ENCODE results near the gene APPL2. TPM values are rescaled to one million over a fixed set of nuclear protein-coding genes. Genes with fewer than 3 reads are reported as not detected.

The APPL2 gene, protein sequence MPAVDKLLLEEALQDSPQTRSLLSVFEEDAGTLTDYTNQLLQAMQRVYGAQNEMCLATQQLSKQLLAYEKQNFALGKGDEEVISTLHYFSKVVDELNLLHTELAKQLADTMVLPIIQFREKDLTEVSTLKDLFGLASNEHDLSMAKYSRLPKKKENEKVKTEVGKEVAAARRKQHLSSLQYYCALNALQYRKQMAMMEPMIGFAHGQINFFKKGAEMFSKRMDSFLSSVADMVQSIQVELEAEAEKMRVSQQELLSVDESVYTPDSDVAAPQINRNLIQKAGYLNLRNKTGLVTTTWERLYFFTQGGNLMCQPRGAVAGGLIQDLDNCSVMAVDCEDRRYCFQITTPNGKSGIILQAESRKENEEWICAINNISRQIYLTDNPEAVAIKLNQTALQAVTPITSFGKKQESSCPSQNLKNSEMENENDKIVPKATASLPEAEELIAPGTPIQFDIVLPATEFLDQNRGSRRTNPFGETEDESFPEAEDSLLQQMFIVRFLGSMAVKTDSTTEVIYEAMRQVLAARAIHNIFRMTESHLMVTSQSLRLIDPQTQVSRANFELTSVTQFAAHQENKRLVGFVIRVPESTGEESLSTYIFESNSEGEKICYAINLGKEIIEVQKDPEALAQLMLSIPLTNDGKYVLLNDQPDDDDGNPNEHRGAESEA
- 10 to 100 TPM; 13.9 to 17.2 TPM for total RNA-seq

DNA sequence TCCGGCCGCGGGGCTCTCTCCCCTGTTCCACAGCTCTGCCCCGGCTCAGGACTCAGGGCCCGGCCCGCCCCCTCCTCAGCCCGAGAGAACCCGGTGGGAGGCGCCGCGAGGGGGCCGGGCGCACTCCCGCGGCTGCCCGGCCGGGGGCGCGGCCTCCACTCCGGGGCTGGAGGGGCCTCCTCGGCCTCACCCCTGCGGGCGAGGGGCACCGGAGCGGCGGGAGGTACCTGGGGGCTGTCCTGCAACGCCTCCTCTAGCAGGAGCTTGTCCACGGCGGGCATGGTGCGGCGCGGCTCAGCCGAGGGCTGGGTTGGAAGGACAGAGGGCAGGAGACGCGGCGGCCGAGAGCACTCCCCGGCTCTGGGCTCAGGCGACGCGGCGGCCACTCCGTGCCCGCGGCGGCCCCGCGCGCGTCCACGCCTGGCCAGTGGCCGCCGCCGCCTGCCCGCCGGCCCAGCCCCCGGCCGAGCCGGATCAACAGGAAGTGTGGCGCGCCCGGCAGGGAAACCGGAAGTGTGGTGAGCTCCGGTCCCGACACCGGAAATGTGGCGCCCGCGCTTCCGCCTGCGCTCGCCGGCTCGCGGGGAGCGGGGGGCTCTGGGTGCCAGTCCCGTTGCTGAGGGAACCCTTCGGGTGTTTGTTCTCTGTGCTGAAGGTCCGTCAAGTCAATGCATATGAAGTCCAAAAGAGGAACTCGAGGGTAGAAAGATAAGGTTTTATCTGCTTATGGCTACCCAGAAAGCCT lies at the start of gene APPL2:
APPL2 (minus strand) TSS at position 443 of the 745 bp plus-strand sequence; CDS start at position 281, 162 bp downstream.
- Mint-ChIP-seq H3K36me3 (ENCODE audit: low read depth) (no peaks in the 10 kb centered on the region), H3K4me1 (peaks cover 41% of the 10 kb centered on the region), H3K27ac (peak within 1 kb of the TSS; percentile 86), H3K9me3 (ENCODE audit: low read depth) (no peaks in the 10 kb centered on the region), H3K27me3 (no peaks in the 10 kb centered on the region), H3K4me3 (peak within 1 kb of the TSS; percentile 85)
- intact Hi-C loops (cut with DNase I, micrococcal nuclease) = loop anchor here (1.0 to 10.0 kb wide), 9 partner anchors 8 to 1539 kb away; partner anchors contain the start of genes C12orf75 (in 1 of the 2), NFYB (in 1 of the 2), POLR3B (in 1 of the 2) and RIC8B (in 1 of the 2)
- DNase-seq (peak; percentile 87), ATAC-seq (peak; percentile 84)
- CTCF ChIA-PET = interaction anchor here (0.6 to 2.5 kb wide), 5 partner anchors 9 to 744 kb away, joined by 3 to 8 read pairs (median 6); no protein-coding TSS in a partner anchor
- POLR2A ChIA-PET = interaction anchor here (1.2 kb wide), 1 partner anchor 12 kb away, joined by 3 read pairs; no protein-coding TSS in a partner anchor

DNA sequence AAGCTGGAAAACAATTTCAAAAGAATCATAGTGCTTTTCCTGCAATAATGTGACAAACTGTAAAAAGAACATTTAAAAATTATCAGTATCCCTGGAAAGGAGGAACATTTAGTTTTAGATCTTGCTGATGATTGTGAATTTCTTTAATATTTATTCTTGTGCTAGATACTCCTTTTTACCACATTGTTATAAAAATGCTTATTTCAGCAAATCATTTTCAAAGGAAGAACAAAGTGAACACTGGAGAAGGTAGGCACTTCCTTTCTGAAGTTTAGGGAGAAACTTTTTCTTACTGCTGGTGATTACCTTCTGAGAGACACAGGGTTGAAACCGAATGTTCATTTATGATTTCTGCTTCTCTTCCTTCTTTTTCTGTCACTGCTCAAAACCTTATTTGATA lies 49.4 kb upstream of the APPL2 start:
- no peaks in the 10 kb centered on the region for H3K36me3 Mint-ChIP-seq (ENCODE audit: low read depth)
- peaks cover 10% of the 10 kb centered on the region for H3K27me3 Mint-ChIP-seq
- H3K4me1 Mint-ChIP-seq = no peaks in the 10 kb centered on the region
- intact Hi-C loops (cut with DNase I, micrococcal nuclease) = no loop called here
- DNase-seq = no peak
- ATAC-seq = no peak
- ChIA-PET POLR2A (no interaction called here), CTCF (no interaction called here)
- no peak overlapping the region for H3K27ac Mint-ChIP-seq
- H3K9me3 Mint-ChIP-seq (ENCODE audit: low read depth) = no peaks in the 10 kb centered on the region
- no peak overlapping the region for H3K4me3 Mint-ChIP-seq

DNA sequence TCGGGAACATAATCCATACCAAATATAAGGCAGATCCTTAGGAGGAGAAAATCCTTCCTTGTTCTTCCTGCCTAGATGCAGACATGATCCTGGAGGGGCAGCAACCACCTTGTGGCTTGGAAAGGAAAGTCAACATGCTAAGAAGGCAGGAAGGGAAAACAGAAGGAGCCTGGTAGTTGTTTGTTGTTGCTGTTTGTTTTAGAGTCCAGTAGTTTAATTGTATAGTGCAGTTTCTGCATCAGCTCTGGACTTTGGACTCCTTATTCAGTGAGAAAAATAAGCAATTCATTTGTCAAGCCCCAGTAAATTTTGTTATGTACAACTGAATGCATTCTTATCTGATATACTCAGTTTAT lies 45.7 kb upstream of the APPL2 start:
- Mint-ChIP-seq H3K4me3 (no peak overlapping the region), H3K9me3 (ENCODE audit: low read depth) (no peaks in the 10 kb centered on the region), H3K36me3 (ENCODE audit: low read depth) (no peaks in the 10 kb centered on the region), H3K27ac (no peak overlapping the region), H3K27me3 (peaks cover 10% of the 10 kb centered on the region), H3K4me1 (no peaks in the 10 kb centered on the region)
- intact Hi-C loops (cut with DNase I, micrococcal nuclease) = no loop called here
- CTCF ChIA-PET = interaction anchor here (0.7 kb wide), 1 partner anchor 75 kb away, joined by 3 read pairs; no protein-coding TSS in a partner anchor
- DNase-seq = no peak
- ATAC-seq = no peak
- POLR2A ChIA-PET = no interaction called here

DNA sequence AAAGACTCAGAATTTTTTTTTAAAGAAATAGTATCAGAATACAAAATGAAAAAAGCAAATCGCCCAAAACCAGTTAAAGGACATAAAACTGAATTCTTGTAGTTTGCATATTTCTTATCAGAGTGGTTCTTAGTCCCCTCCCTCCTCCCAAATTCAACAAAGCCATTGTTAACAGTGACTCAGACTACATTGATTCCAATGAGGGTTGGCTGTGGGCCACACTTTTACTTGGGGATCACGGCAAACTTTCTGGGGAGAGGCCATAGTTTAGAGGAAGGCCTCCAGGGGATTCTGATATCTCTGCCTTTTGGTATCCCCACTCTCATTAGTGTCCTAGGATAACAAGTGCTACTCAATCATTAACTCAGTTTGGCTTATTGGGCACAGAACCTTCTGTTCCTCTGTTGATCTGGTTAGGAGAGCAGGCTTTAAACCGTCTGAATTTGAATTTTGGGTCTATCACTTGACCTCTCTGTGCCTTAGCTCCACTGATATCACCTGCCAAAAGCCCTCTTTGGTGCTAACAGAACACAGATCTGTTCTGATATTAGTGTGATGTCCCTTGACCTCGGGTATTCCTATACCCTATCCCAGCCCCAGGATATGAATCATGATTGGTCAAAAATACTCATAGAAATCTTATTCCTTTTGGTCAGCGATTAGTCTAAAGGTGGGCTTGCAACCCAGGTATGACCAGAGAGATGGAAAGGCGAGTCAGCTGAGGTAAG lies 45.2 kb upstream of the APPL2 start:
- CTCF ChIA-PET = interaction anchor here (0.7 kb wide), 1 partner anchor 74 kb away, joined by 3 read pairs; no protein-coding TSS in a partner anchor
- POLR2A ChIA-PET = no interaction called here

DNA sequence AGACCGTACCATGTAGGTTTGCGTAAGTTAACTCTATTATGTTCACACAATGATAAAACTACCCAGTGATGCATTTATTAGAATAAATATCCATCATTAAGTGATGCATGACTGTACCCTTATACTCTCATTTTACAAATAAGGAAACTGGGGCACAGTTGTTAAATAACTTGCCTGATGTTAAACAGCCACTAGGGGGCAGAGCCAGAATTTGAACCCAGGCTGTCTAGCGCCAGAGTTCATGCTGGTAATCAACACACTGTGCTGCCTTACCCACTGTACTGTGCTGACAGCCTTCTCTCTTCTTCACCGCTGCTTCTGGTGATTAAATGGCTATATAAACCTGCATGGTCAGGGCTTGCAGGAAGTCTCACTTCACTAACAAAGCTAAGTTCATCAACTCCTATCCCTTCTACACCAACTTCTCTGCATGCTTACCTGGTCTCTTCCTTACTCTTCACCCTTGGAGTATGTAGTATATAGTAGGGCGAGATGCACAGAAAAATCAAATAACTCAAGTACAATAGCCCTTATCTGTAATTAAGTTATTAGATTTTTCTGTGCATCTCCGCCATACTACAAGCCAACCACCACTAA lies 43.6 kb upstream of the APPL2 start:
- Mint-ChIP-seq H3K4me1 (peaks cover 3% of the 10 kb centered on the region), H3K27me3 (peaks cover 5% of the 10 kb centered on the region), H3K36me3 (ENCODE audit: low read depth) (no peaks in the 10 kb centered on the region), H3K9me3 (ENCODE audit: low read depth) (no peaks in the 10 kb centered on the region), H3K4me3 (no peak overlapping the region), H3K27ac (no peak overlapping the region)
- CTCF ChIA-PET = interaction anchor here (1.0 kb wide), 2 partner anchors 103 to 105 kb away, joined by 5 read pairs; no protein-coding TSS in a partner anchor
- POLR2A ChIA-PET = no interaction called here
- DNase-seq (peak; percentile 59), ATAC-seq (peak; percentile 60)
- intact Hi-C loops (cut with DNase I, micrococcal nuclease) = loop anchor here (1.0 kb wide), 1 partner anchor 104 kb away; no protein-coding TSS in a partner anchor

More for the DNA sequence above, 45.2 kb upstream of the APPL2 start:
- intact Hi-C loops (cut with DNase I, micrococcal nuclease) = no loop called here
- Mint-ChIP-seq H3K4me3 (no peak overlapping the region), H3K27ac (no peak overlapping the region), H3K9me3 (ENCODE audit: low read depth) (no peaks in the 10 kb centered on the region), H3K27me3 (peaks cover 9% of the 10 kb centered on the region), H3K4me1 (peaks cover 3% of the 10 kb centered on the region), H3K36me3 (ENCODE audit: low read depth) (no peaks in the 10 kb centered on the region)
- DNase-seq = no peak
- no peak for ATAC-seq

DNA sequence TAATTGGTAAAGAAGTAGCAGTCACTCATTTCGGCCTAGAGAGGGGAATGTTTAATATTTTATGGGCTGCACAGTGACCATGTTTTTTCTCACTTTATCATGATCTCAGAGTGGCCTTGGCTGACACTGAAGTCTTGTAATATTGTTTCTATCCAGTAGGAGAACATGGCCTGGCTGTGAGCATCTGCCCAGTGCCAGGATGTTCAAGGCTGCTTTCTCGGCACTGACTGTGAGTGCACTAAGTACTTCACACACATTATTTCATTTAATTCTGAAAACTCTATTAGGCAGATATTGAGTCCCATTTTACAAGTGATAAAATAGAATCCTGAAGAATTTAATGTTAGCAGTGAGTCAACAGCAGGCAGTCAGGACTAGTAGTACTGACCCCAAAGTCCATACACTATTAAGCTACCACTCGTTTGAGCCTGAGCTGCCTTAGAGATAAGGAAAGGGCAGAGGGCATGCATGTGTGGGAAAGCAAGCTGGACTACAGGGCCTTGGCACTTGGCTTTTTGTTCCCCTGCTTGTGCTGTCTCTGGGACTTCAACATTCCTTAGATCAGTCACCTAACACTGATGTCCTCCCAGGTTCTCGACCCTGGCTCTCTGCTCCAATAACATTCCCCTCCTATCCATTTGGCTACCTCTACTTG lies 42.2 kb upstream of the APPL2 start:
- H3K9me3 Mint-ChIP-seq (ENCODE audit: low read depth) = no peaks in the 10 kb centered on the region
- ChIA-PET POLR2A (no interaction called here), CTCF (interaction anchor here (0.7 to 1.5 kb wide), 2 partner anchors 105 to 1179 kb away, joined by 3 to 4 read pairs; no protein-coding TSS in a partner anchor)
- ATAC-seq = no peak
- peaks cover 3% of the 10 kb centered on the region for H3K4me1 Mint-ChIP-seq
- no peak for DNase-seq
- H3K4me3 Mint-ChIP-seq = no peak overlapping the region
- intact Hi-C loops (cut with DNase I, micrococcal nuclease) = no loop called here
- H3K36me3 Mint-ChIP-seq (ENCODE audit: low read depth) = no peaks in the 10 kb centered on the region
- H3K27ac Mint-ChIP-seq = no peak overlapping the region
- peaks cover 2% of the 10 kb centered on the region for H3K27me3 Mint-ChIP-seq

DNA sequence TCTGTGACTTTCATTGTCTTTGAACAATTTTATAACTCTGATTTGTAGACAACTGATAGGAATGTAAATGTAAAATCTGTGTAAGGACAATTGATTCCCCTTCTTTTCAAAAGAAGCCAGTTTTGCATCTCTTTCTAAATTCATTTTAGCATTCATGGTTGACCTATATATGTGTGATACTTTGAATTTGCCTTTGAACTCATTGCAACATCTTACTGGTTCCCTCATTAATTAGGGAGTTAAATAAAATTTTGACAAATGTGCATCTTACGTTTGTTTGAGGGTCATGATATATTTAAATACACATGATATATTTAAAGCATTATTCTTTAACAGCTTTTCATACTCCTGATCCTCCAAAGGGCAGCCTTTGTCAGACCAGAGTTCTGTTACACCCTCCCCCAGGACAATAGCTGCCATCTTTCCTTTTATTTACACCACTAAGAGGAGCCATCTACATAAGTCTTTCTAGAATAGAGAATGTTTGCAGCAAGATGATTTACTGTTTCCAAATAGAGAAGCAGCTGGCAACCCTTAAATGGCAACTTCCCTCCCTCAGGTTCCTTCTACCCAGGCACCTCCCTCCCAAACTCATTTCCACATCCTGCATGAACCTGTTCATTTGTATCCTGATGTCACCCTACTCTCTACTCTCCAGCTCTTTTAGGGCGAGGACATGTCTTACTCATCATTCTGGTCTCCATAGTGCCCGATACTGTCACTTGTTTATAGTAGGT lies 40.2 kb upstream of the APPL2 start:
- CTCF ChIA-PET = no interaction called here
- H3K27ac Mint-ChIP-seq = no peak overlapping the region
- peak; percentile 73 for ATAC-seq
- H3K9me3 Mint-ChIP-seq (ENCODE audit: low read depth) = no peaks in the 10 kb centered on the region
- no peak overlapping the region for H3K4me3 Mint-ChIP-seq
- H3K36me3 Mint-ChIP-seq (ENCODE audit: low read depth) = no peaks in the 10 kb centered on the region
- no peaks in the 10 kb centered on the region for H3K27me3 Mint-ChIP-seq
- H3K4me1 Mint-ChIP-seq = peaks cover 3% of the 10 kb centered on the region
- no peak for DNase-seq
- POLR2A ChIA-PET = no interaction called here
- intact Hi-C loops (cut with DNase I, micrococcal nuclease) = no loop called here

DNA sequence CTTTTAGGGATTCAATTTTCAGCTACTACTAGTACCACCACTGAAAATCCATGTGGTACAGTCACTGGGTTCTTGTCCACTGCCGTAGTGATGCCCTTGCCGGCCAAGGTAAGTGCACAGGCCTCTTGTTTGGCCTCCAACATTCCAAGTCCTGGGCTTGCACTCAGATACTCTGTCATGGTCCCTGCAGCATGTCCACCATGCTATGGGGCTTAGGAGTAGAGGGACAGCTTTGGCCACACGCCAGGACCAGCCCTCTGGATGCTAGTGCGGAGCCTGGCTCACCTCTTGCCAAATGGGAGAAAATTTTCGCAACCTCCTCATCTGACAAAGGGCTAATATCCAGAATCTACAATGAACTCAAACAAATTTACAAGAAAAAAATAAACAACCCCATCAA lies 38.6 kb upstream of the APPL2 start:
- ChIA-PET POLR2A (no interaction called here), CTCF (no interaction called here)
- intact Hi-C loops (cut with DNase I, micrococcal nuclease) = no loop called here
- Mint-ChIP-seq H3K27ac (no peak overlapping the region), H3K27me3 (no peaks in the 10 kb centered on the region), H3K4me3 (no peak overlapping the region), H3K9me3 (ENCODE audit: low read depth) (no peaks in the 10 kb centered on the region), H3K36me3 (ENCODE audit: low read depth) (no peaks in the 10 kb centered on the region), H3K4me1 (peaks cover 3% of the 10 kb centered on the region)
- no peak for ATAC-seq
- DNase-seq = no peak

DNA sequence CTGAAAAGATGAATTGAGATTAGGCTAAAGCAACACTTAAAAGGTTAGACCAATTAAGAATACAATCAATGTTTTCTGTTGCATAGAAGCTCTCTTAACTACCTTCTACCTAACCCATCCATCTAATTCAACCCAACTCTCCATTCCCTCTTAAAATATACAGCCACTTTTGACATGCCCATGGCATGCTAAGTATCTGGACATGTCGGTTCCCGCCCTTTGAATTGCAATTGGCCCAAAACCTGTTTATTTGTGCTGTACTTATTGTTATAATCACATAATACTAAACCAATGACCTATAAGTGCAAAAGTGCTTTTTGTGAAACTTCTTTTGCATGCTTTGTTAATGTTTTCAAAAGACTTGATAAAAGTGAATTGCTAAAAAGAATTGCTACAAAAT lies 37.6 kb upstream of the APPL2 start:
- no peaks in the 10 kb centered on the region for H3K27me3 Mint-ChIP-seq
- ATAC-seq (no peak), DNase-seq (no peak)
- no peaks in the 10 kb centered on the region for H3K9me3 Mint-ChIP-seq (ENCODE audit: low read depth)
- peaks cover 3% of the 10 kb centered on the region for H3K4me1 Mint-ChIP-seq
- POLR2A ChIA-PET = no interaction called here
- H3K27ac Mint-ChIP-seq = no peak overlapping the region
- intact Hi-C loops (cut with DNase I, micrococcal nuclease) = no loop called here
- CTCF ChIA-PET = interaction anchor here (0.7 kb wide), 1 partner anchor 1559 kb away, joined by 3 read pairs; no protein-coding TSS in a partner anchor
- H3K36me3 Mint-ChIP-seq (ENCODE audit: low read depth) = no peaks in the 10 kb centered on the region
- no peak overlapping the region for H3K4me3 Mint-ChIP-seq
